ENCODE results near the gene SNRPB2.

GRCh38 chr20:16711661-16712258, 18.1 kb upstream of the SNRPB2 start:
- TF ChIP-seq POLR2A (IDR thresholded peaks at IDR 0.05; ENCODE audit: low read length) (no peak), GATA1 (IDR thresholded peaks at IDR 0.05; ENCODE audit: low read depth, low read length) (no peak)
